ENCODE results near the gene BBLN. TPM values are rescaled to one million over a fixed set of nuclear protein-coding genes. Genes with fewer than 3 reads are reported as not detected.

The BBLN gene
- total RNA-seq, 1 donor from 2014 or later, result 69.4 TPM

GRCh38 chr9:128152133-128153059 lies 7.7 kb upstream of the BBLN start:
- H3K27ac Mint-ChIP-seq, result peak overlapping the region; percentile 15
- no peaks in the 10 kb centered on the region for H3K27me3 ChIP-seq
- DNase-seq (ENCODE audit: low spot score), result no peak
- no peak overlapping the region for H3K4me3 ChIP-seq
- no peaks in the 10 kb centered on the region for H3K36me3 Mint-ChIP-seq
- H3F3A ChIP-seq (ENCODE audit: low read depth), result peaks cover 6% of the 10 kb centered on the region
- no peaks in the 10 kb centered on the region for H3K36me3 ChIP-seq
- no peaks in the 10 kb centered on the region for H3K9me3 Mint-ChIP-seq
- H4K20me1 ChIP-seq (ENCODE audit: low read depth), result no peaks in the 10 kb centered on the region
- no peak overlapping the region for H3K4me2 ChIP-seq
- no peak overlapping the region for H2AFZ ChIP-seq (replicated peaks)
- no peaks in the 10 kb centered on the region for H3K79me2 ChIP-seq (ENCODE audit: low read depth)
- H3K9me3 ChIP-seq (ENCODE audit: low read depth), result no peaks in the 10 kb centered on the region
- no peaks in the 10 kb centered on the region for H3K4me1 ChIP-seq
- no peak overlapping the region for H3K4me3 Mint-ChIP-seq
- TF ChIP-seq CTCF (IDR thresholded peaks at IDR 0.05), result no peak
- no peak for TF ChIP-seq EZH2 (IDR thresholded peaks at IDR 0.05)
- no peak for TF ChIP-seq EZH2phosphoT487 (IDR thresholded peaks at IDR 0.05)
- peaks cover 12% of the 10 kb centered on the region for H3K4me1 Mint-ChIP-seq
- H3K27me3 Mint-ChIP-seq (ENCODE audit: insufficient read depth, low read depth), result peaks cover 9% of the 10 kb centered on the region
- H3K27ac ChIP-seq, result no peak overlapping the region
- no peak overlapping the region for H3K9ac ChIP-seq

GRCh38 chr9:128153060-128153946 lies 6.8 kb upstream of the BBLN start:
- no peak overlapping the region for H3K4me2 ChIP-seq
- no peak overlapping the region for H3K27ac ChIP-seq
- no peaks in the 10 kb centered on the region for H3K9me3 ChIP-seq (ENCODE audit: low read depth)
- no peaks in the 10 kb centered on the region for H3K27me3 ChIP-seq
- H4K20me1 ChIP-seq (ENCODE audit: low read depth), result no peaks in the 10 kb centered on the region
- H2AFZ ChIP-seq (replicated peaks), result no peak overlapping the region
- H3K4me1 ChIP-seq, result no peaks in the 10 kb centered on the region
- H3F3A ChIP-seq (ENCODE audit: low read depth), result peaks cover 6% of the 10 kb centered on the region
- no peak overlapping the region for H3K4me3 ChIP-seq
- DNase-seq (ENCODE audit: low spot score), result no peak
- no peaks in the 10 kb centered on the region for H3K36me3 ChIP-seq
- Mint-ChIP-seq H3K27me3 (ENCODE audit: insufficient read depth, low read depth) (peaks cover 9% of the 10 kb centered on the region), H3K9me3 (no peaks in the 10 kb centered on the region), H3K27ac (no peak overlapping the region), H3K36me3 (no peaks in the 10 kb centered on the region), H3K4me1 (peaks cover 12% of the 10 kb centered on the region), H3K4me3 (no peak overlapping the region)
- no peak overlapping the region for H3K9ac ChIP-seq
- no peak for TF ChIP-seq EZH2phosphoT487 (IDR thresholded peaks at IDR 0.05)
- TF ChIP-seq CTCF (IDR thresholded peaks at IDR 0.05), result no peak
- no peak for TF ChIP-seq EZH2 (IDR thresholded peaks at IDR 0.05)
- H3K79me2 ChIP-seq (ENCODE audit: low read depth), result no peaks in the 10 kb centered on the region

GRCh38 chr9:128153947-128154695 lies 5.9 kb upstream of the BBLN start:
- no peaks in the 10 kb centered on the region for H3K9me3 Mint-ChIP-seq
- H3K4me3 Mint-ChIP-seq, result no peak overlapping the region
- TF ChIP-seq EZH2 (IDR thresholded peaks at IDR 0.05) (no peak), CTCF (IDR thresholded peaks at IDR 0.05) (no peak), EZH2phosphoT487 (IDR thresholded peaks at IDR 0.05) (no peak)
- no peak overlapping the region for H3K4me3 ChIP-seq
- no peak overlapping the region for H3K4me2 ChIP-seq
- H3K36me3 Mint-ChIP-seq, result no peaks in the 10 kb centered on the region
- H3K27me3 ChIP-seq, result no peaks in the 10 kb centered on the region
- no peaks in the 10 kb centered on the region for H3K79me2 ChIP-seq (ENCODE audit: low read depth)
- H3K9ac ChIP-seq, result no peak overlapping the region
- no peaks in the 10 kb centered on the region for H4K20me1 ChIP-seq (ENCODE audit: low read depth)
- H3K4me1 Mint-ChIP-seq, result peaks cover 9% of the 10 kb centered on the region
- no peak for DNase-seq (ENCODE audit: low spot score)
- H3K36me3 ChIP-seq, result no peaks in the 10 kb centered on the region
- no peaks in the 10 kb centered on the region for H3K9me3 ChIP-seq (ENCODE audit: low read depth)
- H3K4me1 ChIP-seq, result no peaks in the 10 kb centered on the region
- H3F3A ChIP-seq (ENCODE audit: low read depth), result peaks cover 6% of the 10 kb centered on the region
- no peak overlapping the region for H3K27ac ChIP-seq
- peaks cover 7% of the 10 kb centered on the region for H3K27me3 Mint-ChIP-seq (ENCODE audit: insufficient read depth, low read depth)
- H2AFZ ChIP-seq (replicated peaks), result no peak overlapping the region
- no peak overlapping the region for H3K27ac Mint-ChIP-seq
